HepG2 (cell line): ENCODE measurements around the gene TMEM183A.

Experiments
- ZBTB4 ChIP-seq: sonication (generic); formaldehyde crosslinking; IDR thresholded peaks from 2 replicates; pipeline ENCODE4 v1.4.0; 2020; ENCODE audit warnings: missing genetic modification reagents, mild to moderate bottlenecking, borderline replicate concordance
- ZNF367 ChIP-seq: sonication (generic); formaldehyde crosslinking; IDR thresholded peaks from 2 replicates; pipeline ENCODE4 v1.4.0; 2020; ENCODE audit warnings: missing genetic modification reagents, borderline replicate concordance

GRCh38 chr1:203025686-203026030 is 18.5 kb downstream of the TMEM183A start:
- TF ChIP-seq ZBTB4 (no peak), ZNF367 (CRISPR knock-in tag) (no peak)
